PFSK-1 (cell line): Measurements from ENCODE around the gene C10orf67.

Experiments used
- POLR2AphosphoS5 ChIP-seq: IDR thresholded peaks from 2 replicates; pipeline ENCODE4 v1.6.1; 2012; ENCODE audit warnings: low read depth, mild to moderate bottlenecking, control low read depth, low read length, moderate library complexity
- TF ChIP-seq, protein P1 (sequence below), 2 experiments: IDR thresholded peaks; 2 replicates each; pipeline versions ENCODE4 v1.6.1 to v1.8.0; 2011 to 2012; ENCODE audit warnings: low read depth in 2 of 2, low read length in 2 of 2, control low read depth in 1 of 2, inconsistent platforms in 1 of 2, mild to moderate bottlenecking in 1 of 2, moderate library complexity in 1 of 2; ENCODE audit not compliant: insufficient read depth in 1 of 2

DNA sequence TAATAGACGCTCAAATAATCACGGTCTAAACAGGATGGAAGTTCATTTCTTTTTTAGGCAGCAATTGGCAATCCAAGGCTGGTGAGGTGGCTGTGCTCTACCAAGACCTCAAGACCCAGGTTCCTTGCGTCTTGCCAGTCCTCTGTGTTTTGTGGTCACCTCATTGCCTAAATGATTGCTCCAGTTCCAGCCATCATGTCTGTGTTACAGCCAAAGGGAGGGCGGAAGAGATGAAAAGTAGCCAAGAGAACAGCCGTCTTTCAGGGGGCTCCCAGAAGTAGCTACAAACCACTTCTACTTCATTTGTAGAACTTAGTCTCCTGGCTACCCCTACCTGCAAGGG lies 19.2 kb upstream of the C10orf67 start:
- TF ChIP-seq, protein P1, sequence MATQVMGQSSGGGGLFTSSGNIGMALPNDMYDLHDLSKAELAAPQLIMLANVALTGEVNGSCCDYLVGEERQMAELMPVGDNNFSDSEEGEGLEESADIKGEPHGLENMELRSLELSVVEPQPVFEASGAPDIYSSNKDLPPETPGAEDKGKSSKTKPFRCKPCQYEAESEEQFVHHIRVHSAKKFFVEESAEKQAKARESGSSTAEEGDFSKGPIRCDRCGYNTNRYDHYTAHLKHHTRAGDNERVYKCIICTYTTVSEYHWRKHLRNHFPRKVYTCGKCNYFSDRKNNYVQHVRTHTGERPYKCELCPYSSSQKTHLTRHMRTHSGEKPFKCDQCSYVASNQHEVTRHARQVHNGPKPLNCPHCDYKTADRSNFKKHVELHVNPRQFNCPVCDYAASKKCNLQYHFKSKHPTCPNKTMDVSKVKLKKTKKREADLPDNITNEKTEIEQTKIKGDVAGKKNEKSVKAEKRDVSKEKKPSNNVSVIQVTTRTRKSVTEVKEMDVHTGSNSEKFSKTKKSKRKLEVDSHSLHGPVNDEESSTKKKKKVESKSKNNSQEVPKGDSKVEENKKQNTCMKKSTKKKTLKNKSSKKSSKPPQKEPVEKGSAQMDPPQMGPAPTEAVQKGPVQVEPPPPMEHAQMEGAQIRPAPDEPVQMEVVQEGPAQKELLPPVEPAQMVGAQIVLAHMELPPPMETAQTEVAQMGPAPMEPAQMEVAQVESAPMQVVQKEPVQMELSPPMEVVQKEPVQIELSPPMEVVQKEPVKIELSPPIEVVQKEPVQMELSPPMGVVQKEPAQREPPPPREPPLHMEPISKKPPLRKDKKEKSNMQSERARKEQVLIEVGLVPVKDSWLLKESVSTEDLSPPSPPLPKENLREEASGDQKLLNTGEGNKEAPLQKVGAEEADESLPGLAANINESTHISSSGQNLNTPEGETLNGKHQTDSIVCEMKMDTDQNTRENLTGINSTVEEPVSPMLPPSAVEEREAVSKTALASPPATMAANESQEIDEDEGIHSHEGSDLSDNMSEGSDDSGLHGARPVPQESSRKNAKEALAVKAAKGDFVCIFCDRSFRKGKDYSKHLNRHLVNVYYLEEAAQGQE (IDR thresholded peaks at IDR 0.05; ENCODE audit: insufficient read depth in 1 of 2, low read depth in 2 of 2, low read length in 2 of 2): no peak
- no peak for TF ChIP-seq POLR2AphosphoS5
